Naive B cell (primary cell): ENCODE measurements around the gene CHCHD3. TPM values are rescaled to one million over a fixed set of nuclear protein-coding genes. Genes with fewer than 3 reads are reported as not detected.
A peak's percentile ranks its signal among the peaks of the same experiment; 100 is the strongest.
"Not testable (repeated sequence)": the region's sequence is repeated elsewhere in the genome, so short reads cannot be mapped to it uniquely, and the experiment has no call there.

Experiments
- ATAC-seq, 2 donors: fragments of 150-1000 bp; cut with Tn5 transposase; 2 replicates each; pipeline ENCODE4 v1.10.0; 2021; ENCODE audit warnings: low read depth in 2 of 2, mild to moderate bottlenecking in 2 of 2, moderate library complexity in 2 of 2
- DNase-seq: peaks from one replicate; pipeline ENCODE4 v3.0.0; 2022
- H3K27ac Mint-ChIP-seq, 6 donors: one replicate each; pipeline ENCODE4 v1.8.0; 2020 to 2022; ENCODE audit warnings: mild to moderate bottlenecking in 6 of 6, mixed read lengths in 6 of 6, moderate library complexity in 5 of 6, inconsistent platforms in 2 of 6
- H3K27me3 Mint-ChIP-seq, 3 donors: one replicate each; pipeline ENCODE4 v1.8.0; 2021 to 2022; ENCODE audit warnings: mixed read lengths in 3 of 3, mild to moderate bottlenecking in 1 of 3
- H3K36me3 Mint-ChIP-seq, 2 donors: one replicate each; pipeline ENCODE4 v1.8.0; 2020 to 2022; ENCODE audit warnings: mixed read lengths in 2 of 2, inconsistent platforms in 1 of 2, mild to moderate bottlenecking in 1 of 2
- H3K4me1 Mint-ChIP-seq, 3 donors: one replicate each; pipeline ENCODE4 v1.8.0; 2020 to 2022; ENCODE audit warnings: mixed read lengths in 3 of 3, inconsistent platforms in 1 of 3, mild to moderate bottlenecking in 1 of 3, moderate library complexity in 1 of 3
- H3K4me3 Mint-ChIP-seq, 8 donors: one replicate each; pipeline ENCODE4 v1.8.0; 2020 to 2022; ENCODE audit warnings: mild to moderate bottlenecking in 8 of 8, mixed read lengths in 8 of 8, moderate library complexity in 8 of 8, inconsistent platforms in 2 of 8
- H3K9me3 Mint-ChIP-seq, 7 donors: one replicate each; pipeline ENCODE4 v1.8.0; 2020 to 2022; ENCODE audit warnings: mixed read lengths in 7 of 7, mild to moderate bottlenecking in 5 of 7, inconsistent platforms in 2 of 7, moderate library complexity in 1 of 7
- polyA plus RNA-seq, 6 donors: library from polyadenylated mRNA; unstranded; fragments of 300-500 nt; fragmentation: Illumina TruSeq; gene quantifications; one replicate each; pipeline ENCODE4 v1.2.3, GENCODE V29; 2021; ENCODE audit warnings: low read depth in 6 of 6

CHCHD3 gene
- polyA plus RNA-seq, 6 donors from 2014 or later: 56.4 to 97.0 (median 61.0) TPM

- Mint-ChIP-seq H3K9me3 (no peaks in the 10 kb centered on the region), H3K4me3 (no peak overlapping the region), H3K27me3 (no peaks in the 10 kb centered on the region), H3K36me3 (peaks cover 8% of the 10 kb centered on the region in 2 donors), H3K27ac (no peak overlapping the region), H3K4me1 (peaks cover 3 to 13% (median 11%) of the 10 kb centered on the region in 3 donors)
- DNase-seq (no peak), ATAC-seq (no peak)
Observed at GRCh38 chr7:132942701-132943100, 139.2 kb downstream of the CHCHD3 start.

GRCh38 chr7:132941905-132942304, 140.0 kb downstream of the CHCHD3 start:
- H3K27ac Mint-ChIP-seq: no peak overlapping the region
- H3K9me3 Mint-ChIP-seq: no peaks in the 10 kb centered on the region
- no peak for DNase-seq
- peaks cover 3 to 13% (median 11%) of the 10 kb centered on the region in 3 donors for H3K4me1 Mint-ChIP-seq
- H3K27me3 Mint-ChIP-seq: no peaks in the 10 kb centered on the region
- no peak for ATAC-seq
- peaks cover 8% of the 10 kb centered on the region in 2 donors for H3K36me3 Mint-ChIP-seq
- H3K4me3 Mint-ChIP-seq: no peak overlapping the region

- Mint-ChIP-seq H3K27me3 (no peaks in the 10 kb centered on the region), H3K27ac (peak overlapping the region in 1 of 6 donors; percentile 1), H3K36me3 (peaks cover 8% of the 10 kb centered on the region in 2 donors), H3K4me1 (peaks cover 3 to 13% (median 11%) of the 10 kb centered on the region in 3 donors), H3K4me3 (no peak overlapping the region), H3K9me3 (peaks cover 0 to 4% (median 0%) of the 10 kb centered on the region in 7 donors)
- ATAC-seq (no peak), DNase-seq (no peak)
Observed at GRCh38 chr7:132941428-132941827, 140.5 kb downstream of the CHCHD3 start.

- Mint-ChIP-seq H3K4me3 (no peak overlapping the region), H3K27me3 (no peaks in the 10 kb centered on the region), H3K4me1 (peaks cover 3 to 13% (median 11%) of the 10 kb centered on the region in 3 donors), H3K27ac (no peak overlapping the region), H3K36me3 (peaks cover 16 to 18% of the 10 kb centered on the region in 2 donors), H3K9me3 (peaks cover 0 to 14% (median 4%) of the 10 kb centered on the region in 7 donors)
- ATAC-seq (no peak), DNase-seq (no peak)
Observed at GRCh38 chr7:132940084-132940483, 141.8 kb downstream of the CHCHD3 start.

- Mint-ChIP-seq H3K36me3 (peaks cover 18 to 21% of the 10 kb centered on the region in 2 donors), H3K27me3 (no peaks in the 10 kb centered on the region), H3K4me1 (peaks cover 3 to 13% (median 11%) of the 10 kb centered on the region in 3 donors), H3K9me3 (peaks cover 0 to 14% (median 4%) of the 10 kb centered on the region in 7 donors), H3K4me3 (no peak overlapping the region), H3K27ac (no peak overlapping the region)
- DNase-seq (no peak), ATAC-seq (no peak)
Observed at GRCh38 chr7:132939495-132939894, 142.4 kb downstream of the CHCHD3 start.

- no peak for ATAC-seq
- Mint-ChIP-seq H3K4me1 (peaks cover 3 to 11% (median 10%) of the 10 kb centered on the region in 3 donors), H3K36me3 (peaks cover 18 to 21% of the 10 kb centered on the region in 2 donors)
Observed at GRCh38 chr7:132937286-132937685, 144.6 kb downstream of the CHCHD3 start.

GRCh38 chr7:132935608-132936007, 146.3 kb downstream of the CHCHD3 start:
- no peak overlapping the region for H3K27ac Mint-ChIP-seq
- H3K4me3 Mint-ChIP-seq: no peak overlapping the region
- H3K9me3 Mint-ChIP-seq: peaks cover 1 to 14% (median 4%) of the 10 kb centered on the region in 7 donors
- no peaks in the 10 kb centered on the region for H3K4me1 Mint-ChIP-seq
- peaks cover 14 to 21% of the 10 kb centered on the region in 2 donors for H3K36me3 Mint-ChIP-seq
- DNase-seq (no peak), ATAC-seq (no peak)
- no peaks in the 10 kb centered on the region for H3K27me3 Mint-ChIP-seq

More at GRCh38 chr7:132937286-132937685, 144.6 kb downstream of the CHCHD3 start:
- Mint-ChIP-seq H3K9me3 (peaks cover 0 to 14% (median 4%) of the 10 kb centered on the region in 7 donors), H3K27me3 (no peaks in the 10 kb centered on the region), H3K4me3 (no peak overlapping the region), H3K27ac (no peak overlapping the region)
- no peak for DNase-seq

- Mint-ChIP-seq H3K36me3 (peaks cover 23 to 27% of the 10 kb centered on the region in 2 donors), H3K9me3 (peaks cover 2 to 14% (median 4%) of the 10 kb centered on the region in 7 donors), H3K27ac (no peak overlapping the region), H3K27me3 (no peaks in the 10 kb centered on the region), H3K4me3 (no peak overlapping the region), H3K4me1 (peaks cover 0 to 3% (median 0%) of the 10 kb centered on the region in 3 donors)
- ATAC-seq (no peak), DNase-seq (no peak)
Observed at GRCh38 chr7:132934017-132934416, 147.9 kb downstream of the CHCHD3 start.

GRCh38 chr7:132933072-132933458, 148.8 kb downstream of the CHCHD3 start:
- DNase-seq: no peak
- H3K4me3 Mint-ChIP-seq: no peak overlapping the region
- no peak for ATAC-seq
- peak overlapping the region in 1 of 6 donors; percentile 39 for H3K27ac Mint-ChIP-seq
- H3K9me3 Mint-ChIP-seq: peaks cover 4 to 14% (median 7%) of the 10 kb centered on the region in 7 donors
- H3K27me3 Mint-ChIP-seq: no peaks in the 10 kb centered on the region
- peaks cover 0 to 3% (median 0%) of the 10 kb centered on the region in 3 donors for H3K4me1 Mint-ChIP-seq
- H3K36me3 Mint-ChIP-seq: peaks cover 20 to 34% of the 10 kb centered on the region in 2 donors

GRCh38 chr7:132932296-132933071, 149.4 kb downstream of the CHCHD3 start:
- Mint-ChIP-seq H3K27ac (peak overlapping the region in 1 of 6 donors; percentile 25), H3K36me3 (peaks cover 20 to 34% of the 10 kb centered on the region in 2 donors), H3K27me3 (no peaks in the 10 kb centered on the region), H3K4me1 (peaks cover 0 to 3% (median 0%) of the 10 kb centered on the region in 3 donors), H3K9me3 (peaks cover 4 to 14% (median 7%) of the 10 kb centered on the region in 7 donors), H3K4me3 (no peak overlapping the region)
- DNase-seq (no peak), ATAC-seq (no peak)

- peaks cover 2 to 8% (median 4%) of the 10 kb centered on the region in 7 donors for H3K9me3 Mint-ChIP-seq
- peaks cover 0 to 3% (median 0%) of the 10 kb centered on the region in 3 donors for H3K4me1 Mint-ChIP-seq
- DNase-seq: no peak
- H3K27ac Mint-ChIP-seq: peak overlapping the region in 1 of 6 donors; percentile 14
- H3K27me3 Mint-ChIP-seq: no peaks in the 10 kb centered on the region
- H3K4me3 Mint-ChIP-seq: peak overlapping the region in 1 of 8 donors; percentile 21
- H3K36me3 Mint-ChIP-seq: peaks cover 26 to 34% of the 10 kb centered on the region in 2 donors
- ATAC-seq: no peak
Observed at GRCh38 chr7:132930881-132931280, 151.0 kb downstream of the CHCHD3 start.

- not testable (repeated sequence) for DNase-seq, H3K9me3 Mint-ChIP-seq, H3K27me3 Mint-ChIP-seq, ATAC-seq, H3K4me1 Mint-ChIP-seq, H3K4me3 Mint-ChIP-seq
- Mint-ChIP-seq H3K27ac (peak overlapping the region in 1 of 6 donors; percentile 10), H3K36me3 (peaks cover 19 to 34% of the 10 kb centered on the region in 2 donors)
Observed at GRCh38 chr7:132929944-132930343, 151.9 kb downstream of the CHCHD3 start.

- peaks cover 0 to 3% (median 0%) of the 10 kb centered on the region in 3 donors for H3K4me1 Mint-ChIP-seq
- H3K27ac Mint-ChIP-seq: no peak overlapping the region
- no peaks in the 10 kb centered on the region for H3K9me3 Mint-ChIP-seq
- DNase-seq: no peak
- ATAC-seq: no peak
- H3K4me3 Mint-ChIP-seq: no peak overlapping the region
- no peaks in the 10 kb centered on the region for H3K27me3 Mint-ChIP-seq
- peaks cover 4 to 9% of the 10 kb centered on the region in 2 donors for H3K36me3 Mint-ChIP-seq
Observed at GRCh38 chr7:132919771-132920170, 162.1 kb downstream of the CHCHD3 start.

GRCh38 chr7:132915647-132916046, 166.2 kb downstream of the CHCHD3 start:
- Mint-ChIP-seq H3K36me3 (peaks cover 22 to 28% of the 10 kb centered on the region in 2 donors), H3K9me3 (peaks cover 0 to 2% (median 0%) of the 10 kb centered on the region in 7 donors), H3K4me3 (no peak overlapping the region), H3K27ac (no peak overlapping the region), H3K27me3 (no peaks in the 10 kb centered on the region), H3K4me1 (no peaks in the 10 kb centered on the region)
- DNase-seq (no peak), ATAC-seq (no peak)
